ENCODE data around the gene PPP1R10. TPM values are rescaled to one million over a fixed set of nuclear protein-coding genes. Genes with fewer than 3 reads are reported as not detected.

The PPP1R10 gene
- total RNA-seq, 1 experiment from 2014 or later, result 103 TPM

DNA sequence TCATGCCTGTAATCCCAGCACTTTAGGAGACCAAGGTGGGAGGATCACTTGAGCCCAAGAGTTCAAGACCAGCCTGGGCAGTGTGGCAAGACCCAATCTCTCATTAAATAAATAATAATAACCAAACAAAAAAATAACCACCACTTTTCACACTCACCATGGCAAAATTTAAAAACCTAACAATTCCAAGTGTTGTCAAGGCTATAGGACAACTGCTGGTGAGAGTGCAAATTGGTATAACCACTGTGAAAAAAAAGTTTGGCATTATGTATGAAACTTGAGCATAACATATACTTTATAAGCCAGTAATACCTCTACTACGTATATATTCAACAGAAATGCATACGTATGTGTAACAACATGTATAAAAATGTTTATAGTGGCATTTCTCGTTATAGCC, 56.1 kb downstream of the PPP1R10 start:
- Mint-ChIP-seq H3K4me1 (ENCODE audit: insufficient read depth, unreplicated experiment) (peaks cover 18% of the 10 kb centered on the region), H3K4me3 (ENCODE audit: unreplicated experiment) (no peak overlapping the region), H3K27ac (ENCODE audit: low read depth, unreplicated experiment) (no peak overlapping the region), H3K9me3 (ENCODE audit: unreplicated experiment) (no peaks in the 10 kb centered on the region), H3K27me3 (ENCODE audit: insufficient read depth, unreplicated experiment) (no peaks in the 10 kb centered on the region), H3K36me3 (ENCODE audit: insufficient read depth, unreplicated experiment) (peaks cover 49% of the 10 kb centered on the region)
- DNase-seq (ENCODE audit: unreplicated experiment), result no peak
- BruUV-seq (replicated peaks), result no TSS peak
- TF ChIP-seq, protein P1, sequence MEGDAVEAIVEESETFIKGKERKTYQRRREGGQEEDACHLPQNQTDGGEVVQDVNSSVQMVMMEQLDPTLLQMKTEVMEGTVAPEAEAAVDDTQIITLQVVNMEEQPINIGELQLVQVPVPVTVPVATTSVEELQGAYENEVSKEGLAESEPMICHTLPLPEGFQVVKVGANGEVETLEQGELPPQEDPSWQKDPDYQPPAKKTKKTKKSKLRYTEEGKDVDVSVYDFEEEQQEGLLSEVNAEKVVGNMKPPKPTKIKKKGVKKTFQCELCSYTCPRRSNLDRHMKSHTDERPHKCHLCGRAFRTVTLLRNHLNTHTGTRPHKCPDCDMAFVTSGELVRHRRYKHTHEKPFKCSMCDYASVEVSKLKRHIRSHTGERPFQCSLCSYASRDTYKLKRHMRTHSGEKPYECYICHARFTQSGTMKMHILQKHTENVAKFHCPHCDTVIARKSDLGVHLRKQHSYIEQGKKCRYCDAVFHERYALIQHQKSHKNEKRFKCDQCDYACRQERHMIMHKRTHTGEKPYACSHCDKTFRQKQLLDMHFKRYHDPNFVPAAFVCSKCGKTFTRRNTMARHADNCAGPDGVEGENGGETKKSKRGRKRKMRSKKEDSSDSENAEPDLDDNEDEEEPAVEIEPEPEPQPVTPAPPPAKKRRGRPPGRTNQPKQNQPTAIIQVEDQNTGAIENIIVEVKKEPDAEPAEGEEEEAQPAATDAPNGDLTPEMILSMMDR (IDR thresholded peaks at IDR 0.05; ENCODE audit: unreplicated experiment), result no peak
- ChIA-PET CTCF (interaction anchor here (0.6 kb wide), 1 partner anchor 35 kb away, joined by 3 read pairs; no protein-coding TSS in a partner anchor), POLR2A (interaction anchor here (1.0 kb wide), 1 partner anchor 9 kb away, joined by 9 read pairs; the partner anchor contains the start of gene ABCF1)
- intact Hi-C loops (cut with micrococcal nuclease), result no loop called here

DNA sequence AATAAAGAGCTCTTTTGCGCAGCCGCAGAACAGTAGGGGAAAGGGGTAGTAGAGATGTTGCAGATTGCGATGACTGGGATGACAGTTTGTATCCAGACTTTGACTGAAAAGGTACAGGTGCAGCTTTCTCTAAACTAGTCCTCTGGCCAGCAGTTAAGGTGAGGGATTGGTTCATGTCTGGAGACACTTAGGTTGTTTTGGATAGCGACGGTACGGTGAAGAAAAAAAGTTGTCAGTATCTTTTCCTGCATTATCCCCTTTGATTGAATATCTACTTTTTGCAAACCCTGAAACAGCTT, 59.4 kb downstream of the PPP1R10 start:
- no peak for DNase-seq (ENCODE audit: unreplicated experiment)
- Mint-ChIP-seq H3K27ac (ENCODE audit: low read depth, unreplicated experiment) (peak overlapping the region; percentile 99), H3K4me1 (ENCODE audit: insufficient read depth, unreplicated experiment) (peaks cover 16% of the 10 kb centered on the region), H3K9me3 (ENCODE audit: unreplicated experiment) (no peaks in the 10 kb centered on the region), H3K4me3 (ENCODE audit: unreplicated experiment) (peak overlapping the region; percentile 91), H3K27me3 (ENCODE audit: insufficient read depth, unreplicated experiment) (no peaks in the 10 kb centered on the region), H3K36me3 (ENCODE audit: insufficient read depth, unreplicated experiment) (peaks cover 55% of the 10 kb centered on the region)
- ChIA-PET CTCF (interaction anchor here (1.7 to 9.4 kb wide), 2 partner anchors 13 to 15 kb away, joined by 4 to 116 read pairs; no protein-coding TSS in a partner anchor), POLR2A (interaction anchor here (0.5 to 5.7 kb wide), 19 partner anchors 9 to 457 kb away, joined by 3 to 125 read pairs (median 5); partner anchors contain the start of genes ABCF1, C6orf136, MRPS18B and PPP1R10)
- intact Hi-C loops (cut with micrococcal nuclease), result loop anchor here (10.0 kb wide), 1 partner anchor 527 kb away; no protein-coding TSS in a partner anchor
- TSS peak; percentile 51 for BruUV-seq (replicated peaks)
- TF ChIP-seq, protein P1 (IDR thresholded peaks at IDR 0.05; ENCODE audit: unreplicated experiment), result no peak

DNA sequence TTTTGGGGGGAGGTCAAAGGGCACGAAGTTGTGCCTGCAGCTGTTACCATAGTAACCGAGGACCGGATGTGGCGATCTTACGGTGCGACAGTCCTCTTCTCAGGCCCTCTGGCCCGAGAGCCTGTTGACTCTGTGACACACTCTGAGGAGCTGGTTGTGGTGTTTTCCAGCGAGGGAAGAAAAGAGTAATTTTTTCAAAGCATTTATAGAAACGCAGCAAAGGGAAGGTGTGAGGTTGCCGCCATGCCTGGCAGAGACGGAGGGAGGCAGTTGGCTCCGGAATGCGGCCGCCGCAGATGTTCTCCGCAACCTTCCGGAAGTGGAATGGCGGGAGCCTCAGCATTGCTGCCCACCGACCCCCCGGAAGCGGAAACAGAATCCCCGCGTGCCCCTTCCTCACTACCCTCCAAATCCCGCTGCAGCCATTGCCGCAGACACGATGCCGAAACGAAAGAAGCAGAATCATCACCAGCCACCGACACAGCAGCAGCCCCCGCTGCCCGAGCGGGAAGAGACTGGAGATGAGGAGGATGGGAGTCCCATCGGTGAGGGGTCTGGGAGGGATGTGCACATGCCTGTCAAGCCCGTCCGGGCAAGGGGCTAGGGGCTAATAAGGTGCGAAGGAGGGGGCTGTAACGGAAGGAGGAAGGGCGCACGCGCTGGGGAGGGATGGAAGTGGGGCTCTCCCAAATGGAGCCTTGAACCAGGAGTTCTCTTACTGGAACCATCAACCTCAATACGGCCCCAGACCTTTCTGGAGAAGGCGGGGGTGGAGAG, 59.9 kb downstream of the PPP1R10 start, which contains the start of gene PRR3:
Gene PRR3, plus strand, starts transcription at position 390 of the 777 bp plus-strand sequence. Its CDS starts 50 bp downstream, at position 440.
- H3K4me3 Mint-ChIP-seq (ENCODE audit: unreplicated experiment), result peak within 1 kb of the TSS; percentile 91
- peak within 1 kb of the TSS; percentile 99 for H3K27ac Mint-ChIP-seq (ENCODE audit: low read depth, unreplicated experiment)
- peaks cover 16% of the 10 kb centered on the region for H3K4me1 Mint-ChIP-seq (ENCODE audit: insufficient read depth, unreplicated experiment)
- POLR2A ChIA-PET, result interaction anchor here (0.5 to 5.7 kb wide), 27 partner anchors 9 to 1090 kb away, joined by 3 to 125 read pairs (median 5); partner anchors contain the start of genes ABCF1, C6orf136, MRPS18B and PPP1R10
- TF ChIP-seq, protein P1 (IDR thresholded peaks at IDR 0.05; ENCODE audit: unreplicated experiment), result no peak
- intact Hi-C loops (cut with micrococcal nuclease), result loop anchor here (1.0 to 10.0 kb wide), 2 partner anchors 14 to 528 kb away; partner anchors contain the start of gene ABCF1
- no TSS peak for BruUV-seq (replicated peaks)
- H3K27me3 Mint-ChIP-seq (ENCODE audit: insufficient read depth, unreplicated experiment), result no peaks in the 10 kb centered on the region
- CTCF ChIA-PET, result interaction anchor here (1.7 to 9.4 kb wide), 2 partner anchors 13 to 14 kb away, joined by 4 to 116 read pairs; no protein-coding TSS in a partner anchor
- peak; percentile 89 for DNase-seq (ENCODE audit: unreplicated experiment)
- no peaks in the 10 kb centered on the region for H3K9me3 Mint-ChIP-seq (ENCODE audit: unreplicated experiment)
- peaks cover 58% of the 10 kb centered on the region for H3K36me3 Mint-ChIP-seq (ENCODE audit: insufficient read depth, unreplicated experiment)
